ENCODE data around the gene GCK. TPM values are rescaled to one million over a fixed set of nuclear protein-coding genes. Genes with fewer than 3 reads are reported as not detected.

The GCK gene
- total and polyA plus RNA-seq, 9 donors, result 3.2 to 9.5 (median 4.9) TPM

GRCh38 chr7:44217223-44217714, 28.0 kb upstream of the GCK start:
- peaks cover 62% of the 10 kb centered on the region for H3K4me1 ChIP-seq (ENCODE audit: control insufficient read depth, insufficient read depth, low read length)
- 54% methylated on average over 11 of the region's 19 CpGs for WGBS (ENCODE audit: insufficient coverage)
- peaks cover 2% of the 10 kb centered on the region for H3K27me3 ChIP-seq (ENCODE audit: control insufficient read depth, insufficient read depth, low read length)
- H3K4me3 ChIP-seq (ENCODE audit: low read length), result no peak overlapping the region
- peaks cover 9% of the 10 kb centered on the region for H3K9me3 ChIP-seq (replicated peaks; ENCODE audit: control insufficient read depth, low read depth, low read length)
- peaks cover 18% of the 10 kb centered on the region for H3K36me3 ChIP-seq (ENCODE audit: control insufficient read depth, insufficient read depth, low read length)
- peak overlapping the region; percentile 29 for H3K27ac ChIP-seq (ENCODE audit: low read length)
- DNase-seq, result no peak

- Histone ChIP-seq H3K4me3 (ENCODE audit: low read length) (no peak overlapping the region), H3K4me1 (ENCODE audit: control insufficient read depth, insufficient read depth, low read length) (peaks cover 62% of the 10 kb centered on the region), H3K27me3 (ENCODE audit: control insufficient read depth, insufficient read depth, low read length) (peaks cover 2% of the 10 kb centered on the region), H3K36me3 (ENCODE audit: control insufficient read depth, insufficient read depth, low read length) (peaks cover 24% of the 10 kb centered on the region), H3K27ac (ENCODE audit: low read length) (peak overlapping the region; percentile 62), H3K9me3 (replicated peaks; ENCODE audit: control insufficient read depth, low read depth, low read length) (peaks cover 9% of the 10 kb centered on the region)
- peak; percentile 58 for DNase-seq
- 54% methylated on average over 11 of the region's 13 CpGs for WGBS (ENCODE audit: insufficient coverage)
Observed at GRCh38 chr7:44216521-44217222, 27.4 kb upstream of the GCK start.

GRCh38 chr7:44216019-44216418, 26.8 kb upstream of the GCK start:
- H3K27me3 ChIP-seq (ENCODE audit: control insufficient read depth, insufficient read depth, low read length), result peaks cover 2% of the 10 kb centered on the region
- H3K36me3 ChIP-seq (ENCODE audit: control insufficient read depth, insufficient read depth, low read length), result peaks cover 31% of the 10 kb centered on the region
- peak overlapping the region; percentile 20 for H3K27ac ChIP-seq (ENCODE audit: low read length)
- H3K9me3 ChIP-seq (replicated peaks; ENCODE audit: control insufficient read depth, low read depth, low read length), result peaks cover 9% of the 10 kb centered on the region
- H3K4me1 ChIP-seq (ENCODE audit: control insufficient read depth, insufficient read depth, low read length), result peaks cover 60% of the 10 kb centered on the region
- 62% methylated on average over 8 of the region's 8 CpGs for WGBS (ENCODE audit: insufficient coverage)
- H3K4me3 ChIP-seq (ENCODE audit: low read length), result no peak overlapping the region
- no peak for DNase-seq

GRCh38 chr7:44215531-44215930, 26.3 kb upstream of the GCK start:
- Histone ChIP-seq H3K4me1 (ENCODE audit: control insufficient read depth, insufficient read depth, low read length) (peaks cover 60% of the 10 kb centered on the region), H3K27ac (ENCODE audit: low read length) (no peak overlapping the region), H3K27me3 (ENCODE audit: control insufficient read depth, insufficient read depth, low read length) (peaks cover 2% of the 10 kb centered on the region), H3K36me3 (ENCODE audit: control insufficient read depth, insufficient read depth, low read length) (peaks cover 36% of the 10 kb centered on the region), H3K4me3 (ENCODE audit: low read length) (no peak overlapping the region), H3K9me3 (replicated peaks; ENCODE audit: control insufficient read depth, low read depth, low read length) (peaks cover 9% of the 10 kb centered on the region)
- no peak for DNase-seq
- WGBS (ENCODE audit: insufficient coverage), result 85% methylated on average over 4 of the region's 7 CpGs

- H3K27ac ChIP-seq (ENCODE audit: low read length), result peak overlapping the region; percentile 60
- H3K4me3 ChIP-seq (ENCODE audit: low read length), result no peak overlapping the region
Observed at GRCh38 chr7:44213877-44214388, 24.7 kb upstream of the GCK start.

GRCh38 chr7:44213206-44213876, 24.1 kb upstream of the GCK start:
- no peak for DNase-seq
- WGBS (ENCODE audit: insufficient coverage), result 86% methylated on average over 1 of the region's 3 CpGs
- no peak overlapping the region for H3K4me3 ChIP-seq (ENCODE audit: low read length)
- H3K27me3 ChIP-seq (ENCODE audit: control insufficient read depth, insufficient read depth, low read length), result no peaks in the 10 kb centered on the region
- H3K9me3 ChIP-seq (replicated peaks; ENCODE audit: control insufficient read depth, low read depth, low read length), result no peaks in the 10 kb centered on the region
- H3K36me3 ChIP-seq (ENCODE audit: control insufficient read depth, insufficient read depth, low read length), result peaks cover 57% of the 10 kb centered on the region
- peaks cover 53% of the 10 kb centered on the region for H3K4me1 ChIP-seq (ENCODE audit: control insufficient read depth, insufficient read depth, low read length)
- peak overlapping the region; percentile 60 for H3K27ac ChIP-seq (ENCODE audit: low read length)

More at GRCh38 chr7:44213877-44214388, 24.7 kb upstream of the GCK start:
- peaks cover 59% of the 10 kb centered on the region for H3K4me1 ChIP-seq (ENCODE audit: control insufficient read depth, insufficient read depth, low read length)
- H3K9me3 ChIP-seq (replicated peaks; ENCODE audit: control insufficient read depth, low read depth, low read length), result peaks cover 3% of the 10 kb centered on the region
- H3K27me3 ChIP-seq (ENCODE audit: control insufficient read depth, insufficient read depth, low read length), result no peaks in the 10 kb centered on the region
- WGBS (ENCODE audit: insufficient coverage), result 53% methylated on average over 3 of the region's 9 CpGs
- DNase-seq, result no peak
- peaks cover 51% of the 10 kb centered on the region for H3K36me3 ChIP-seq (ENCODE audit: control insufficient read depth, insufficient read depth, low read length)

- Histone ChIP-seq H3K27ac (ENCODE audit: low read length) (no peak overlapping the region), H3K36me3 (ENCODE audit: control insufficient read depth, insufficient read depth, low read length) (peaks cover 63% of the 10 kb centered on the region), H3K27me3 (ENCODE audit: control insufficient read depth, insufficient read depth, low read length) (no peaks in the 10 kb centered on the region), H3K9me3 (replicated peaks; ENCODE audit: control insufficient read depth, low read depth, low read length) (no peaks in the 10 kb centered on the region), H3K4me3 (ENCODE audit: low read length) (no peak overlapping the region), H3K4me1 (ENCODE audit: control insufficient read depth, insufficient read depth, low read length) (peaks cover 47% of the 10 kb centered on the region)
- peak; percentile 55 for DNase-seq
- 77% methylated on average over 4 of the region's 7 CpGs for WGBS (ENCODE audit: insufficient coverage)
Observed at GRCh38 chr7:44212581-44213184, 23.4 kb upstream of the GCK start.

- no peak for DNase-seq
- Histone ChIP-seq H3K4me3 (ENCODE audit: low read length) (no peak overlapping the region), H3K27ac (ENCODE audit: low read length) (no peak overlapping the region), H3K36me3 (ENCODE audit: control insufficient read depth, insufficient read depth, low read length) (peaks cover 69% of the 10 kb centered on the region), H3K9me3 (replicated peaks; ENCODE audit: control insufficient read depth, low read depth, low read length) (no peaks in the 10 kb centered on the region), H3K27me3 (ENCODE audit: control insufficient read depth, insufficient read depth, low read length) (no peaks in the 10 kb centered on the region), H3K4me1 (ENCODE audit: control insufficient read depth, insufficient read depth, low read length) (peaks cover 40% of the 10 kb centered on the region)
- 76% methylated on average over 4 of the region's 6 CpGs for WGBS (ENCODE audit: insufficient coverage)
Observed at GRCh38 chr7:44212018-44212417, 22.8 kb upstream of the GCK start.

- Histone ChIP-seq H3K27ac (ENCODE audit: low read length) (no peak overlapping the region), H3K9me3 (replicated peaks; ENCODE audit: control insufficient read depth, low read depth, low read length) (no peaks in the 10 kb centered on the region), H3K4me1 (ENCODE audit: control insufficient read depth, insufficient read depth, low read length) (peaks cover 32% of the 10 kb centered on the region), H3K36me3 (ENCODE audit: control insufficient read depth, insufficient read depth, low read length) (peaks cover 77% of the 10 kb centered on the region), H3K4me3 (ENCODE audit: low read length) (no peak overlapping the region), H3K27me3 (ENCODE audit: control insufficient read depth, insufficient read depth, low read length) (no peaks in the 10 kb centered on the region)
- no peak for DNase-seq
- WGBS (ENCODE audit: insufficient coverage), result 79% methylated on average over 7 of the region's 10 CpGs
Observed at GRCh38 chr7:44211126-44211675, 22.0 kb upstream of the GCK start.

GRCh38 chr7:44210107-44210506, 20.9 kb upstream of the GCK start:
- DNase-seq, result no peak
- Histone ChIP-seq H3K4me3 (ENCODE audit: low read length) (no peak overlapping the region), H3K4me1 (ENCODE audit: control insufficient read depth, insufficient read depth, low read length) (peaks cover 23% of the 10 kb centered on the region), H3K27ac (ENCODE audit: low read length) (no peak overlapping the region), H3K9me3 (replicated peaks; ENCODE audit: control insufficient read depth, low read depth, low read length) (no peaks in the 10 kb centered on the region), H3K36me3 (ENCODE audit: control insufficient read depth, insufficient read depth, low read length) (peaks cover 87% of the 10 kb centered on the region), H3K27me3 (ENCODE audit: control insufficient read depth, insufficient read depth, low read length) (no peaks in the 10 kb centered on the region)
- WGBS (ENCODE audit: insufficient coverage), result 100% methylated on average over 2 of the region's 5 CpGs
